22Rv1 (cell line): Measurements from ENCODE around the gene ERBB2.

Experiments used
- H3K27ac ChIP-seq: fragments of 450-650 bp; 2 replicates; pipeline ENCODE4 v1.5.1; 2017
- ZFX ChIP-seq: fragments of 450-650 bp; IDR thresholded peaks from 2 replicates; pipeline ENCODE4 v1.6.1; 2017; ENCODE audit warnings: antibody characterized with exemption, borderline replicate concordance
- TF ChIP-seq, protein P1 (sequence below): fragments of 450-650 bp; IDR thresholded peaks from 2 replicates; pipeline ENCODE4 v1.5.1; 2017; ENCODE audit warnings: mild to moderate bottlenecking

Gene ERBB2

DNA sequence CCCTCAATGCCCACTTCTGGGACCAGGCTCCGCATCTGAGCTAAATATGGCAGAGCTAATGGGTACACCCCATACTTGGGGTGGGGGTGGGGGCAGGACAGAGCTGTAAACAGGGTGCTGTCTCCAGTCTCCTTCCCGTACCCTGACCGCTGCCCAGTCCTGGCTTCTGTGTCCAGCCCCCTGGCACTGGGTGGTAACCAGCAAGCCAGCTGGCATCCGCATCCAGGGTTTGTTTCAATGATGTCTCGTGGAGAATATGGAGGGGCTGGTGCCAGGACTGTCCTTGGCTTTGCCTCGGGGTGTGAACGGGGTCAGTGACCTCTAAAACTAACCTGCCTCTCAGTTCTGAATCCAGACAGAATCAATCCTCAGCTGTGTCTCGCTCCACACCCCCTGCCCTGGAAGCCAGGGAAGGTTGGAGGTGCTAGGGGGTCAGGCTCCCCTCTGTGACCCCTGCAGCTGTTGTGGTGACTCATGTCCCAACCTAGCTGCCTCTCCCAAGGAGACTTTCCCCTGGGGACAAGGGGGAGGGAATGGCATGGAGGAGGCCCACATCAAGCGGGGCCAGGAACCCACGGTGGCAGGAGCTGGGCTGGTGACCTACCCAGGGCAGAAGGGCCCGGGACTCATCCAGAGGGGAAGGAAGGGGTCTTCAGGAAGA lies 33.1 kb upstream of the ERBB2 start:
- TF ChIP-seq, protein P1, sequence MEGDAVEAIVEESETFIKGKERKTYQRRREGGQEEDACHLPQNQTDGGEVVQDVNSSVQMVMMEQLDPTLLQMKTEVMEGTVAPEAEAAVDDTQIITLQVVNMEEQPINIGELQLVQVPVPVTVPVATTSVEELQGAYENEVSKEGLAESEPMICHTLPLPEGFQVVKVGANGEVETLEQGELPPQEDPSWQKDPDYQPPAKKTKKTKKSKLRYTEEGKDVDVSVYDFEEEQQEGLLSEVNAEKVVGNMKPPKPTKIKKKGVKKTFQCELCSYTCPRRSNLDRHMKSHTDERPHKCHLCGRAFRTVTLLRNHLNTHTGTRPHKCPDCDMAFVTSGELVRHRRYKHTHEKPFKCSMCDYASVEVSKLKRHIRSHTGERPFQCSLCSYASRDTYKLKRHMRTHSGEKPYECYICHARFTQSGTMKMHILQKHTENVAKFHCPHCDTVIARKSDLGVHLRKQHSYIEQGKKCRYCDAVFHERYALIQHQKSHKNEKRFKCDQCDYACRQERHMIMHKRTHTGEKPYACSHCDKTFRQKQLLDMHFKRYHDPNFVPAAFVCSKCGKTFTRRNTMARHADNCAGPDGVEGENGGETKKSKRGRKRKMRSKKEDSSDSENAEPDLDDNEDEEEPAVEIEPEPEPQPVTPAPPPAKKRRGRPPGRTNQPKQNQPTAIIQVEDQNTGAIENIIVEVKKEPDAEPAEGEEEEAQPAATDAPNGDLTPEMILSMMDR, result no peak
- no peak for TF ChIP-seq ZFX

DNA sequence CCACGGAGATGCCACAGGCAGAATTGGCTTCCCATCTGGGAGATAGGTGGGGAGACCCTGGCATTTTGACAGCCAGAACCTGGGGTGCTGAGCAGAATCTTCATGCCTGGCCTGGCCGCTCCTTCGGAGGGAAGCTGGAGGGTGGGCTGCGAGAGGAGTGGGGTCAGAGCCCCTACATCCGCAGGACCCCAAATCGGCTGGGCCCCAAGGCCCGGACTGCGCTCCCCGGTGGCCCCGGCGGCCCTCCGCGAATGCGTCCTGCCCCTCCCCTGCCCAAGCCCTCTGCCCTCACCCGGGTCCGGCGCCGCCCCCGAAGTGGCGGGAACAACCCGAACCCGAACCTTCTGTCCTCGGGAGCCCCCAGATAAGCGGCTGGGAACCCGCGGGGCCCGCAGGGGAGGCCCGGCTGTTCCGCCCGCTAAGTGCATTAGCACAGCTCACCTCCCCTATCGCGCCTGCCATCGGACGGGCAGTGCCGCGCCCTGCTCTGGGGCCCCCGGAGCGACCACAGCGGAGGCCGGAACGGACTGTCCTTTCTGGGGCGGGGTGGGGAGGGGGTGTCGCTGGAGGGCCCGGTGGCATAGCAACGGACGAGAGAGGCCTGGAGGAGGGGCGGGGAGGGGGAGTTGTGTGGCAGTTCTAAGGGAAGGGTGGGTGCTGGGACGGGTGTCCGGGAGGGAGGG lies 32.5 kb upstream of the ERBB2 start:
- no peak for TF ChIP-seq ZFX
- TF ChIP-seq, protein P1, result no peak
- H3K27ac ChIP-seq, result no peak overlapping the region

More for the DNA sequence above, 33.1 kb upstream of the ERBB2 start:
- H3K27ac ChIP-seq, result no peak overlapping the region

DNA sequence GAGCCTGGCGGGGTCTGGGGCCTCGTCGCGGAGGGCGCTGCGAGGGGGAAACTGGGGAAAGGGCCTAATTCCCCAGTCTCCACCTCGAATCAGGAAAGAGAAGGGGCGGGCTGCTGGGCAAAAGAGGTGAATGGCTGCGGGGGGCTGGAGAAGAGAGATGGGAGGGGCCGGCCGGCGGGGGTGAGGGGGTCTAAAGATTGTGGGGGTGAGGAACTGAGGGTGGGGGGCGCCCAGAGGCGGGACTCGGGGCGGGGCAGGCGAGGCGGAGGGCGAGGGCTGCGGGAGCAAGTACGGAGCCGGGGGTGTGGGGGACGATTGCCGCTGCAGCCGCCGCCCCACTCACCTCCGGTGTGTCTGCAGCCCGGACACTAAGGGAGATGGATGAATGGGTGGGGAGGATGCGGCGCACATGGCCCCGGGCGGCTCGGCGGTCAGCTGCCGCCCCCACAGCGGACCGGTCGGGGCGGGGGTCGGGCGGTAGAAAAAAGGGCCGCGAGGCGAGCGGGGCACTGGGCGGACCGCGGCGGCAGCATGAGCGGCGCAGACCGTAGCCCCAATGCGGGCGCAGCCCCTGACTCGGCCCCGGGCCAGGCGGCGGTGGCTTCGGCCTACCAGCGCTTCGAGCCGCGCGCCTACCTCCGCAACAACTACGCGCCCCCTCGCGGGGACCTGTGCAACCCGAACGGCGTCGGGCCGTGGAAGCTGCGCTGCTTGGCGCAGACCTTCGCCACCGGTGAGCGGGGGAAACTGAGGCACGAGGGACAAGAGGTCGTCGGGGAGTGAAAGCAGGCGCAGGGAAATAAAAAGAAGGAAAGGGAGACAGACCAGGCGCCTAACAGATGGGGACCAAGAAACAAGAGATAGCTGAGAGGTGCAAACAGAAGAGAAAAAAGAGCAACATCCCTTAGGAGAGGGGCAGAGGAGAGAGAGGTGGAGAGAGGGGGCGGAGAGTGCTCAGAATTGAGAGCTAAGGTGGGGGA lies 31.6 kb upstream of the ERBB2 start, which contains the start of gene PNMT:
Gene PNMT (plus strand): TSS at position 509 of the 980 bp plus-strand sequence. CDS start 23 bp downstream, at position 532.
- TF ChIP-seq, protein P1, result peak; percentile 88
- TF ChIP-seq ZFX, result no peak
- no peak within 1 kb of the TSS for H3K27ac ChIP-seq

DNA sequence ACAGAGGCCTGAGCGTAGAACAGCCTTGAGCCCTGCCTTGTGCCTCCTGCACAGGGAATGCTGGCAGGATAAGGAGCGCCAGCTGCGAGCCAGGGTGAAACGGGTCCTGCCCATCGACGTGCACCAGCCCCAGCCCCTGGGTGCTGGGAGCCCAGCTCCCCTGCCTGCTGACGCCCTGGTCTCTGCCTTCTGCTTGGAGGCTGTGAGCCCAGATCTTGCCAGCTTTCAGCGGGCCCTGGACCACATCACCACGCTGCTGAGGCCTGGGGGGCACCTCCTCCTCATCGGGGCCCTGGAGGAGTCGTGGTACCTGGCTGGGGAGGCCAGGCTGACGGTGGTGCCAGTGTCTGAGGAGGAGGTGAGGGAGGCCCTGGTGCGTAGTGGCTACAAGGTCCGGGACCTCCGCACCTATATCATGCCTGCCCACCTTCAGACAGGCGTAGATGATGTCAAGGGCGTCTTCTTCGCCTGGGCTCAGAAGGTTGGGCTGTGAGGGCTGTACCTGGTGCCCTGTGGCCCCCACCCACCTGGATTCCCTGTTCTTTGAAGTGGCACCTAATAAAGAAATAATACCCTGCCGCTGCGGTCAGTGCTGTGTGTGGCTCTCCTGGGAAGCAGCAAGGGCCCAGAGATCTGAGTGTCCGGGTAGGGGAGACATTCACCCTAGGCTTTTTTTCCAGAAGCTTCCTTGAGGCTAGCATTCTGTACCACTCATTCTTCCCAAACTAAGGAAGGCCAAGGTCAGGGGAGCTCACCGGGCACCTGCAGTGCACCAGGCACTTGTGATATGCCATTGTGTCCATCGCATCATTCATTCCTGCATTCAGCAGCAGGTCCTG lies 29.7 kb upstream of the ERBB2 start:
- TF ChIP-seq, protein P1, result no peak
- TF ChIP-seq ZFX, result no peak

DNA sequence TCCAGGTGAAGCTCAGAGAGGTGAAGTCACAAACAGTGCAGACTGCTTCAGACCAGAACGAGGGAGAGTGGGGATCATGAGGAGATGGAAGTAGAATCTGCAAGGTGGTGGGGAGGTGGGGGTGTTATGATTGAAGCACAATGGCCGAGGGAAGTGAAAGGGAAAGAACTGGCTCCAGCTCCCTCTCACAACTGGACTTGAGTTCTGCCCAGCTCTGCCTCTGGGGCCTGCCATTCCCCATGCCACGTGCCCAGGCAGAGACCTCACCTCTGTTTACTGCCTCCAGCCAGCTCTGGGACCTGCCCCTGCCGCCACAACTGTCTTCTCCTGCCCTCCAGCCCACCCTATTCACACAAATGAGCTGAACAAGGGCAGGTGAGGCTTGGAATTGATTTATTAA lies 29.1 kb upstream of the ERBB2 start:
- H3K27ac ChIP-seq, result no peak overlapping the region
- TF ChIP-seq, protein P1, result no peak
- TF ChIP-seq ZFX, result no peak

More for the DNA sequence above, 29.7 kb upstream of the ERBB2 start:
- no peak overlapping the region for H3K27ac ChIP-seq
